T-helper 17 cell (primary cell): ENCODE results near the gene MTERF2. TPM values are rescaled to one million over a fixed set of nuclear protein-coding genes. Genes with fewer than 3 reads are reported as not detected.
A peak's percentile ranks its signal among the peaks of the same experiment; 100 is the strongest.
"Not testable (repeated sequence)": the region's sequence is repeated elsewhere in the genome, so short reads cannot be mapped to it uniquely, and the experiment has no call there.

ENCODE experiments used
- ATAC-seq: fragments of 150-1000 bp; cut with Tn5 transposase; 2 replicates; pipeline ENCODE4 v1.10.0; 2021; ENCODE audit warnings: mild to moderate bottlenecking, moderate library complexity
- DNase-seq, 3 donors: peaks; one replicate each; pipeline versions ENCODE4 v3.0.0 to v3.0.0-alpha.2; 2020 to 2021
- H3K9me3 ChIP-seq: one replicate; pipeline ENCODE4 v1.7.0; 2013; ENCODE audit warnings: low read length, mild to moderate bottlenecking; ENCODE audit not compliant: control insufficient read depth, poor library complexity, severe bottlenecking
- H3K27ac Mint-ChIP-seq: one replicate; pipeline ENCODE4 v1.8.0; 2022; ENCODE audit warnings: mild to moderate bottlenecking, moderate library complexity, mixed read lengths
- H3K27me3 Mint-ChIP-seq: one replicate; pipeline ENCODE4 v1.8.0; 2022; ENCODE audit warnings: mixed read lengths
- H3K36me3 Mint-ChIP-seq: one replicate; pipeline ENCODE4 v1.8.0; 2022; ENCODE audit warnings: low read depth, mixed read lengths
- H3K4me1 Mint-ChIP-seq: one replicate; pipeline ENCODE4 v1.8.0; 2022; ENCODE audit warnings: mild to moderate bottlenecking, mixed read lengths
- H3K4me3 Mint-ChIP-seq: one replicate; pipeline ENCODE4 v1.8.0; 2022; ENCODE audit warnings: mild to moderate bottlenecking, moderate library complexity, mixed read lengths
- total RNA-seq, 4 donors: library from RNA in 2 of 4; stranded (reverse) in 2 of 4; gene quantifications; one replicate each; pipeline ENCODE4 v1.2.3 and lab custom pipeline; 2022 to 2026

MTERF2 gene, protein sequence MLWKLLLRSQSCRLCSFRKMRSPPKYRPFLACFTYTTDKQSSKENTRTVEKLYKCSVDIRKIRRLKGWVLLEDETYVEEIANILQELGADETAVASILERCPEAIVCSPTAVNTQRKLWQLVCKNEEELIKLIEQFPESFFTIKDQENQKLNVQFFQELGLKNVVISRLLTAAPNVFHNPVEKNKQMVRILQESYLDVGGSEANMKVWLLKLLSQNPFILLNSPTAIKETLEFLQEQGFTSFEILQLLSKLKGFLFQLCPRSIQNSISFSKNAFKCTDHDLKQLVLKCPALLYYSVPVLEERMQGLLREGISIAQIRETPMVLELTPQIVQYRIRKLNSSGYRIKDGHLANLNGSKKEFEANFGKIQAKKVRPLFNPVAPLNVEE
- total RNA-seq (10 to 100 TPM; 12.7 to 13.8 TPM), total RNA-seq (lab: John Stamatoyannopoulos, UW) (21.1 to 23.4 reads per million in 2 donors)

DNA sequence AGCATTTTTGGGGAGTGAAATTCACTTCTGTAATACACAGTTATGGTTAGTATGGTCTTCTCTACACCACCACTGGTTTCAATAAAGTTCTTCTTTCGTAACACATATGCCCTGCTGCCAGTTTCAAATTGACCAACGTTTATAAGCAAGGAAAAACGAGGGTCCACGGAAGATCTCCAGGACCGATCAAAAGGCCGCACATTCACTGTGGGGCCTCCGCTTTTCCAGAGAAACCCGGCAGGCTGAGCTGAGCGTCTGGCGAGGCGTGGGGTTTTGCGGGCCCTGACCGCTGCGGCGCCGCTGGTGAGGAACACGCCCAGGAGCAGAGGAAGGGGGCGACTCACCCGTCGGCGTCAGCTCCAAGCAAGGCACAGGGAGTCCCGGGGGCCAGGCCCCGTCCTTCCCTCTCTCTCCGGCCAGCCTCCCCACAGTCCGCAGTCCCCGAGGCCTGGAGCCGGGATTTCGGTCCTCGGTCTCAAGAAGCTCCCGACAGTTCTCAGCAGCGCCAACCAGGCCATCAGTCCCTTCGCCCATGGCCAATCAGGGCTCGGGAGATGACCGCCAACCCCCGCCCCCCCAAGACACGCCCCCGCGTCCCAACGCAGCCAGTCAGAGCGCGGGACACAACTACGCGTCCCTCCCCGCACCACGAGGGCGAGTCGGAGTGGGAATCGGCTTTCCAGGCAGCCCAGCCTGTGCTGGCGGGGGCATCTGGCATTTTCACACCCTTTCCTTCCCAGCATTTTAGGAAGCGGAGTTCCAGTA lies at the start of gene MTERF2:
Gene MTERF2, minus strand, starts transcription at position 522 of the 765 bp plus-strand sequence. CDS start 8,432 bp downstream, outside the sequence.
- peak within 1 kb of the TSS; percentile 95 for H3K4me3 Mint-ChIP-seq
- DNase-seq (peak; percentile 61 to 76 (median 75)), ATAC-seq (peak; percentile 96)
- H3K4me1 Mint-ChIP-seq: peaks cover 34% of the 10 kb centered on the region
- H3K36me3 Mint-ChIP-seq: peaks cover 13% of the 10 kb centered on the region
- H3K9me3 ChIP-seq: no peaks in the 10 kb centered on the region
- H3K27ac Mint-ChIP-seq: peak within 1 kb of the TSS; percentile 96
- H3K27me3 Mint-ChIP-seq: no peaks in the 10 kb centered on the region

DNA sequence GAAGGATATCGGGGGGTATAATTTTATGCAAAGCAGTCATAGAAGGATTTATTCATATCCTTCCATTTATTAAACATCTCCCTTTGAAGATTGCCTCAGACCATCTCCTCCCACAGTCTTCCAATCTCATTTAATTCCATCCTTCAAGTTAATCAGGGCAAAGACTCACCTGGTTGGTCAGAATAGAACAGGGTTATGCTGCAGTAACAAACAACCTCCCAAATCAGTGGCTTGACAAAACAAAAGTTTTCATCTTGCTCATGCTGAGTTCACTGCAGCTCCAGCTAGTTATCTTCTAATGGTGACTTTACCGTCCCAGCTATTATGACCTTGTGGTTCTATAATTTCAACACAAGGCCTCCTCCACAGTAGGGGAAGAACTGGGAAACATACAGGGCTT lies 48.8 kb upstream of the MTERF2 start:
- no peak for ATAC-seq

DNA sequence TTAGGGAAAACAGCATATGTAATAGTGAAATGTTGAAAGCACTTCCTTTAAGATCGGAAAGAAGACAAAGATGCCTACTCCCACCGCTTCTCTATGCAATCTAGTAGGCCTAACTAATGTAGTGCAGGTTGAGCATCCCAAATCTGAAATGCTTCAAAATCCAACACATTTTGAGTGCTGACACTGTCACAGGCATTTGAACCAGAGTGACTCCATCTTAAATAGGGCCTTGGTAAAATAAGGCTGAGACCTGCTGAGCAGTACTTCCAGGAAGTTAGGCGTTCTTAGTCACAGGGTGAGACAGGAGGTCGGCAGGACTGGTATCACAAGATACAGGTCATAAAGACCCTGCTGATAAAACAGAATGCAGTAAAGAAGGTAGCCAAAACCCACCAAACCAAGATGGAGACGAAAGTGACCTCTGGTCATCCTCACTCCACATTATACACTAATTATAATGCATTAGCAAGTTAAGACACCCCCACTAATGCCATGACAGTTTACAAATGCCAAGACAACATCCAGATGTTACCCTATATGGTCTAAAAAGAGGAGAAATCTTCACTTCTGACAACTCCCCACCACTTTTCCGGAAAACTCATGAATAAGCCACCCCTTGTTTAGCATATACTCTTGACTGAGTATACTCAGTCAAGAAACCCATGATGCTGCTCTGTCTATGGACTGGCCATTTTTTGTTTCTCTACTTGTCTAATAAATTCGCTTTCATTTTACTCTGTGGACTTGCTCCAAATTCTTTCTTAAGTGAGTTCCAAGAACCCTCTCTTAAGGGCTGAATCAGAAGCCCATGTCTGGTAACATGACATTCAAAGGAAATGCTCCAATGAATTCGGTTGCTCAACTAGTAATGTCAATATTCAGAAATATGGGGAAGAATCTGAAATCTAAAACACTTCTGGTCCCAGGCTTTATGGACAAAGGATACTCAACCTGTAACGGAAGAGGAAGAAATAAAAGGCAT lies 47.1 kb upstream of the MTERF2 start:
- Mint-ChIP-seq H3K36me3 (peaks cover 7% of the 10 kb centered on the region), H3K27me3 (no peaks in the 10 kb centered on the region), H3K27ac (no peak overlapping the region), H3K4me3 (no peak overlapping the region), H3K4me1 (peaks cover 33% of the 10 kb centered on the region)
- ATAC-seq (no peak), DNase-seq (no peak)
- no peaks in the 10 kb centered on the region for H3K9me3 ChIP-seq

More for the DNA sequence above, 48.8 kb upstream of the MTERF2 start:
- no peak overlapping the region for H3K27ac Mint-ChIP-seq
- no peaks in the 10 kb centered on the region for H3K9me3 ChIP-seq
- H3K4me1 Mint-ChIP-seq: peaks cover 22% of the 10 kb centered on the region
- H3K36me3 Mint-ChIP-seq: peaks cover 7% of the 10 kb centered on the region
- H3K27me3 Mint-ChIP-seq: no peaks in the 10 kb centered on the region
- DNase-seq: no peak
- no peak overlapping the region for H3K4me3 Mint-ChIP-seq

DNA sequence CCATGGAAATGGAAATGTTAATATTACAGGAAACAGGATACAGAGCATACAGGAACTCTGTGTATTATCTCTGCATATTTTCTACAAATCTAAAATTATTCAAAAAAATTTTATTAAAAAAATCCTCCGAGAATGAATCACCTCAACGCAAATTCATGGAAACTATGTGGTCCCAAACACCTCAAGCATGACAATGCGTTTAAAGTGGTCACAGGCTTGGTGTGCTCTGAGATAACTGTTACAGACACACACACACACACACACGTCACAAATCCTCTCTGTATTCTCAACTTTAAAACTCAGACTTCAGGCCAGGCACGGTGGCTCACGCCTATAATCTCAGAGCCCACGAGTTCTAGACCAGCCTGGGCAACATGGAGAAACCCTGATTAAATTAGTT lies 45.3 kb upstream of the MTERF2 start:
- no peak for ATAC-seq
- Mint-ChIP-seq H3K27me3 (no peaks in the 10 kb centered on the region), H3K4me3 (peak overlapping the region; percentile 28), H3K36me3 (peaks cover 2% of the 10 kb centered on the region), H3K27ac (peak overlapping the region; percentile 99), H3K4me1 (peaks cover 30% of the 10 kb centered on the region)
- H3K9me3 ChIP-seq: no peaks in the 10 kb centered on the region
- DNase-seq: no peak

DNA sequence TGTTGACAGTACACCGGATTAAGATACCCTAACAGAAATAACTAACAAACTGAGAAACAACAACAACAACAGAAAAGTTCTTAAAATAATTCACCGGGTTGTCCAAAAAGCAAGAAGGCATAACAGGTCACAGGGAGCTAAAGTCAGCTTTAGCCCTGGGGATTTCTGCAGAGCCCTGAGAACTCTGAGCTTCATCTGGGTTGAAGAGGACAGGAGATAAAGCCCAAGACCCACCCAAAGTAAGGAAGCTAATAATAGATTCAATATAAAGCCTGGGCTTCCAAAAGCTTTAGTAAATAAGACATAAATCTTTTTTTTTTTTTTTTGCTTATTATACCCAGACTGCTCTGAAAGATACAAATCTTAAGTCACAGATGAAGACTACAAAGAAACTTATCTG lies 44.1 kb upstream of the MTERF2 start:
- H3K4me3 Mint-ChIP-seq: peak overlapping the region; percentile 7

DNA sequence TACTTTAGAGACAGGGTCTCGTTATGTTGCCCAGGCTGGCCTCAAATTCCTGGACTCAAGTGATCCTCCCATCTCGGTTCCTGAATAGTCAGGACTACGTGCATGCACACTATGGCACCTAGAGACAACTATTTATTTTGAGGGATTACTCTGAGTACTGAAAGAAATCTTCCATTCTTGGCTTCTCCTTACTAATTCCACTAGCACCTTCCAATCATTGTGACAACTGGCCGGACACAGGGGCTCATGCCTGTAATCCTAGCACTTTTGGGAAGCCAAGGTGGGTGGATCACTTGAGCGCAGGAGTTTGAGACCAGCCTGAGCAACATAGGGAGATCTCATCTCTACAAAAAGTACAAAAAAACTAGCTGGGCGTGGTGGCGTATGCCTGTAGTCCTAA lies 42.1 kb upstream of the MTERF2 start:
- Mint-ChIP-seq H3K36me3 (peaks cover 2% of the 10 kb centered on the region), H3K27me3 (no peaks in the 10 kb centered on the region), H3K4me1 (peaks cover 41% of the 10 kb centered on the region), H3K27ac (peak overlapping the region; percentile 99), H3K4me3 (no peak overlapping the region)
- H3K9me3 ChIP-seq: no peaks in the 10 kb centered on the region
- ATAC-seq: no peak
- no peak for DNase-seq

More for the DNA sequence above, 44.1 kb upstream of the MTERF2 start:
- DNase-seq (no peak), ATAC-seq (no peak)
- H3K9me3 ChIP-seq: no peaks in the 10 kb centered on the region
- no peaks in the 10 kb centered on the region for H3K27me3 Mint-ChIP-seq
- H3K4me1 Mint-ChIP-seq: peaks cover 34% of the 10 kb centered on the region
- H3K27ac Mint-ChIP-seq: peak overlapping the region; percentile 99
- H3K36me3 Mint-ChIP-seq: peaks cover 2% of the 10 kb centered on the region

DNA sequence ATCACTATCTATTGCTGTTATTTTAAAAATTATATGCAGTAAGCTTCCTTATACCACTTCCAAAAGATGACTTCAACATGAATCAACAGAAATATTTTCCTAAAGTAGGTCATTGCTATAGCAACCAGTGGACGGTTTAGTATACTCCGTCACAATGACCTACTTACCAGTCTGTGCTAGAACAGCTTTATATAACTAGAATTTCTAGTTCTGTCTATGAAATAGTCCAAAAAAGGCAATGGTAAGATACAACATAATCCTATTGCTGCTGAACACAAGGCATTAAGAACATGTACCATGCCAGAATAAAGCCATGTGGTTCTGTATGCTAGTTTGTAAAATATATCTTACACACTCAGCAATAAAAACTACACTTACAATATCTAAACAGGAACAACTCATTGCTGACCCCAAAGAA lies 40.7 kb upstream of the MTERF2 start:
- Mint-ChIP-seq H3K4me1 (peaks cover 46% of the 10 kb centered on the region), H3K27me3 (no peaks in the 10 kb centered on the region), H3K36me3 (peaks cover 2% of the 10 kb centered on the region), H3K4me3 (peak overlapping the region; percentile 83), H3K27ac (peak overlapping the region; percentile 99)
- ATAC-seq: peak; percentile 92
- no peak for DNase-seq
- no peaks in the 10 kb centered on the region for H3K9me3 ChIP-seq

DNA sequence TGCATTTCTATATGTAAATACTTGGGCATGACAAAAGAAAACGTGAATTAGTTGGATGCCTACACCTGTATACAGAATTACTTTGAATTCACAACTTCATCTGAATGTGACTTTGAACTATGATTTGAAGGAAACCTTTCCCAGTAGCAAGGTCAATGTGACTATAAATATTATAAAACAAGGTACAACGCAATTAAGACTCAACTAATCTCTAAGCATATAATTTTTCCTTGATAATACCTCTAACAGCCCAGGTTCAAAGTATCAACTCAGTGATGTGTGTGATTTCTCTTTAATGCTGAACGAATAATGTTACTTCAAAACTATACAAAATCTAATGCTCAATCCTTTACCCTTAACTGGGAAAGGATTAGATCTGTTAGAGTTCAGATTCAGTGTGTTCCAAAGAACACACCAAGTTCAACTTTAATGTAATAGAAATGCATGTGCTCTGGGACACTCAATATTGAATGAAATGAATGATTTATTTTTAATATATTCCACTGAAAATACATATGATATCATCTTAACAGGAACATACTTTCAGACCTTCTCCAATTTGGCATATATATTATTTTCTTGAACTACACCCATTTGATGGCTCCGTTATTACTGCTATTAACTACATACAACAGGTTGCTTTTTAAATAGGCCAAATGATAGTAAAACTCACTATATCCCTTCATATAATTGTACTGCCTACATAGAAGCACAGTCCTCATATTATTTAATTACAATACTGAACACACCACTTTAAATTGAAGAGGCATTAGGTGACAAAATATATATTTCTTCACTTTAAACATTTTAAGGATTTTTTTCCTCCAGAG lies 40.1 kb upstream of the MTERF2 start:
- DNase-seq: no peak
- Mint-ChIP-seq H3K4me3 (peak overlapping the region; percentile 83), H3K4me1 (peaks cover 46% of the 10 kb centered on the region), H3K27me3 (no peaks in the 10 kb centered on the region), H3K36me3 (no peaks in the 10 kb centered on the region), H3K27ac (peak overlapping the region; percentile 99)
- ATAC-seq: peak; percentile 54
- H3K9me3 ChIP-seq: no peaks in the 10 kb centered on the region

DNA sequence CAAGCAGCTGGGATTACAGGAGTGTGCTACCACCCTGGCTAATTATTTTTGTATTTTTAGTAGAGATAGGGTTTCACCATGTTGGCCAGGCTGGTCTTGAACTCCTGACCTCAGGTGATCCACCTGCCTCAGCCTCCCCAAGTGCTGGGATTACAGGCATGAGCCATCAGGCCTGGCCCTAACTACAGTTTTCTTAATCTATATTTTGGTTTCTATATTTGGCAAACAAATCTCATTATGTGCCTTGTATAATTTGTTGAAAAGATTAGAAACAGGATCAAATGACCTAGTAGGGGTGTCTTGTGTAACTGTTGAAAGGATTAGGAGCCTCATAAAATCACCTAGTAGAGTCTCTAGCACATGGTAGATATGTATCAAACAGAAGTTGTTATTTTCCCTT lies 39.4 kb upstream of the MTERF2 start:
- Mint-ChIP-seq H3K4me1 (peaks cover 42% of the 10 kb centered on the region), H3K27ac (peak overlapping the region; percentile 99)
- H3K4me3 Mint-ChIP-seq, ATAC-seq, H3K27me3 Mint-ChIP-seq, H3K9me3 ChIP-seq, H3K36me3 Mint-ChIP-seq, DNase-seq: not testable (repeated sequence)

DNA sequence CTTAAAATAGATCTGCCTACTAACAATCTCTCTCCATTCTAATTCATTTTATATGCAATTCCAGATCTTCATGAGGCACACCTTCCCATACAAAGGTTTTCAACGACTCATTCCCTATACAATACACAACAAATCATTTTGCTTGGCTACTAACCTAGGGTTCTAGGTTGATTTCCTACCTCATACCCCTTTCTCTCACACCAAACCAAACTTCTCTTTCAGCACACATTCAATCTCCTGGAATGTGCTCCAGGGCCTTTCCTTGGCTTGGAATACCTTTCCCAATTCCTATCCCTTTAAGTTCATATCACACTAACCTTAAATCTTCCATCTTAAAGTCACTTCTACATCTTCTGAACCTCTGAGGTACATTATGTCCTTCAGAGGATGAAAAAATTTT lies 38.7 kb upstream of the MTERF2 start:
- H3K27ac Mint-ChIP-seq: peak overlapping the region; percentile 99
- no peaks in the 10 kb centered on the region for H3K27me3 Mint-ChIP-seq
- no peaks in the 10 kb centered on the region for H3K9me3 ChIP-seq
- H3K4me1 Mint-ChIP-seq: peaks cover 37% of the 10 kb centered on the region
- H3K36me3 Mint-ChIP-seq: peaks cover 2% of the 10 kb centered on the region
- ATAC-seq (no peak), DNase-seq (no peak)
- peak overlapping the region; percentile 31 for H3K4me3 Mint-ChIP-seq

DNA sequence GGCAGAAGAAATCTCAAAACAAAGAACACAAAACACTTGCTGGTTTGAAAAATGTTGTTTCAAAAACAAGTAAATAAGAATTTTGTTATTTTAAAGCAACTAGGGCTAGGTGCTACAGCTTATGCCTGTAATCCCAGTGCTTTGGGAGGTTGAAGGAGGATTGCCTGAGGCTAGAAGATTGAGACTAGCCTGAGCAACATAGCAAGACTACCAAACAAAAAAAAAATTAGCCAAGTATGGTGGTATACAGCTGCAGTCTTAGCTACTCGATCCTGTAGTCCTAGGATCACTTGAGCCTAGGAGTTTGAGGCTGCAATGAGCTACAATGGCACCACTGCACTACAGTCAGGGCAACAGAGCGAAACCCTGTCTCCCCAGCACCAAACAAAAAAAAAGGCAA lies 32.6 kb upstream of the MTERF2 start:
- Mint-ChIP-seq H3K4me1 (peaks cover 9% of the 10 kb centered on the region), H3K27ac (no peak overlapping the region), H3K36me3 (peaks cover 15% of the 10 kb centered on the region), H3K27me3 (no peaks in the 10 kb centered on the region), H3K4me3 (no peak overlapping the region)
- no peak for DNase-seq
- no peaks in the 10 kb centered on the region for H3K9me3 ChIP-seq
- ATAC-seq: no peak

DNA sequence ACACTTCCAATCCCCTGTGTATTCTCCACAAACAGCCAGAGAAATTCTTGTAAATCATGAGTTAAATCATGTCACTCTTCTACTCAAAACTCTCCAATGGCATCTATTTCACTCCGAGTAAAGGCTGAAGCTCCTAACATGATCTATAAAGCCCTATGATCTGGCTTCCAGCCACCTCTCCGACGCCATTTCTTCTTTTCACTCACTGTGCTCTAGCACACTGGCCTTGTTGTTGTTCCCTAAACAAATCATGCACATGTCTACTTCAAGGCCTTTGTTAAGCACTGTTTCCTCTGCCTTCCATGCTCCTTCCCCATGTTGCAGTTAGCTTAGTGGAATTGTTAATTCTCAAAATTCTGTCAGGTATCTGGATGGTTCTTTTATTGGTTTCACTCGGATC lies 30.1 kb upstream of the MTERF2 start:
- no peaks in the 10 kb centered on the region for H3K4me1 Mint-ChIP-seq
- peak overlapping the region; percentile 4 for H3K4me3 Mint-ChIP-seq
- H3K27me3 Mint-ChIP-seq: no peaks in the 10 kb centered on the region
- H3K9me3 ChIP-seq: no peaks in the 10 kb centered on the region
- DNase-seq (no peak), ATAC-seq (no peak)
- H3K36me3 Mint-ChIP-seq: peaks cover 18% of the 10 kb centered on the region
- no peak overlapping the region for H3K27ac Mint-ChIP-seq
